ENCODE results near the gene SLC25A11. TPM values are rescaled to one million over a fixed set of nuclear protein-coding genes. Genes with fewer than 3 reads are reported as not detected.
A peak's percentile ranks its signal among the peaks of the same experiment; 100 is the strongest.

Gene SLC25A11
- total RNA-seq, 1 experiment from 2014 or later = 75.1 TPM

- H3K4me2 ChIP-seq (ENCODE audit: low read length) = peak overlapping the region; percentile 100
These were observed 11.6 kb upstream of the SLC25A11 start for GRCh38 chr17:4951486-4951885.

More at GRCh38 chr17:4951486-4951885, 11.6 kb upstream of the SLC25A11 start:
- Histone ChIP-seq H3K4me3 (replicated peaks in 1 of 2; ENCODE audit: low read depth in 1 of 2, low read length in 2 of 2) (peak overlapping the region in 1 of 2 experiments; percentile 96; a peak in 2 of 4 replicates), H3K9me2 (ENCODE audit: insufficient read depth) (no peaks in the 10 kb centered on the region), H4K20me1 (ENCODE audit: insufficient read depth) (peaks cover 7% of the 10 kb centered on the region; the same call in 1 of the 2 replicates), H3K79me2 (ENCODE audit: insufficient read depth, low read length) (peaks cover 31% of the 10 kb centered on the region), H3K4me1 (ENCODE audit: control insufficient read depth in 1 of 2, insufficient read depth in 2 of 2, low read length in 2 of 2) (peaks cover 17 to 50% of the 10 kb centered on the region in 2 experiments), H2AFZ (ENCODE audit: low read depth, low read length, poor library complexity, severe bottlenecking) (no peak overlapping the region), H3K27me3 (ENCODE audit: insufficient read depth, low read length) (no peaks in the 10 kb centered on the region), H3K9me3 (ENCODE audit: control insufficient read depth in 1 of 2, insufficient read depth in 1 of 2, low read depth in 1 of 2, low read length in 2 of 2) (no peaks in the 10 kb centered on the region), H3K36me3 (ENCODE audit: control insufficient read depth in 1 of 2, insufficient read depth in 2 of 2, low read length in 2 of 2) (peaks cover 0 to 10% of the 10 kb centered on the region in 2 experiments; a peak in 1 of 4 replicates), H3K27ac (ENCODE audit: low read depth, low read length) (peak overlapping the region; percentile 99), H3K9ac (ENCODE audit: low read length) (peak overlapping the region; percentile 97)
- no TSS peak for BruUV-seq (replicated peaks)
- DNase-seq (ENCODE audit: low read depth, low spot score) (no peak), ATAC-seq (no peak)
- no peak for TF ChIP-seq TCF7L2 (IDR thresholded peaks at IDR 0.05; ENCODE audit: borderline replicate concordance, extremely low read depth, insufficient read depth, insufficient read length)
- TF ChIP-seq ELF1 (IDR thresholded peaks at IDR 0.05; ENCODE audit: borderline replicate concordance, low read depth) = no peak
- no peak for TF ChIP-seq REST (IDR thresholded peaks at IDR 0.05; ENCODE audit: low read depth)
- ChIA-PET RAD21 (ENCODE audit: low non-redundant PET in 1 of 2, low total read pairs in 2 of 2, uncharacterized antibody in 2 of 2, unreplicated experiment in 2 of 2) (no interaction called here), POLR2A (interaction anchor here (1.7 to 3.0 kb wide), 2 partner anchors 11 to 16 kb away, joined by 8 to 22 read pairs; partner anchors contain the start of genes RNF167, SLC25A11 and SPAG7), CTCF (no interaction called here)
- intact Hi-C loops (cut with micrococcal nuclease) = no loop called here
